Astrocyte (in vitro differentiated cells and primary cell): ENCODE data around the gene KDM4B. TPM values are rescaled to one million over a fixed set of nuclear protein-coding genes. Genes with fewer than 3 reads are reported as not detected.

ENCODE experiments used
- DNase-seq: peaks from one replicate; pipeline ENCODE4 v3.0.0-alpha.2; 2010; ENCODE audit warnings: low read depth
- FAIRE-seq: peaks from 2 replicates; lab custom pipeline; 2011; peaks lifted over from hg19 to GRCh38; lab: Jason Lieb, UNC
- H2AFZ ChIP-seq: 2 replicates; pipeline ENCODE4 v1.6.0; 2012; ENCODE audit warnings: low read depth, low read length, inconsistent platforms
- H3K27ac ChIP-seq: 2 replicates; pipeline ENCODE4 v1.5.1; 2011; ENCODE audit warnings: low read depth, low read length, inconsistent platforms
- H3K27me3 ChIP-seq: 2 replicates; pipeline ENCODE4 v1.6.0; 2011; ENCODE audit warnings: low read length, inconsistent platforms; ENCODE audit not compliant: insufficient read depth
- H3K36me3 ChIP-seq: 2 replicates; pipeline ENCODE4 v1.5.1; 2011; ENCODE audit warnings: low read length, inconsistent platforms; ENCODE audit not compliant: insufficient read depth
- H3K4me1 ChIP-seq: 2 replicates; pipeline ENCODE4 v1.5.1; 2011; ENCODE audit warnings: low read length, inconsistent platforms; ENCODE audit not compliant: insufficient read depth
- H3K4me2 ChIP-seq: 2 replicates; pipeline ENCODE4 v1.6.0; 2012; ENCODE audit warnings: low read length, inconsistent platforms
- H3K4me3 ChIP-seq: 2 replicates; pipeline ENCODE4 v1.5.1; 2011; ENCODE audit warnings: low read depth, mild to moderate bottlenecking, low read length, inconsistent platforms; ENCODE audit not compliant: insufficient read depth
- H3K79me2 ChIP-seq: 2 replicates; pipeline ENCODE4 v1.6.0; 2012; ENCODE audit warnings: mild to moderate bottlenecking, low read length, inconsistent platforms; ENCODE audit not compliant: insufficient read depth
- H3K9ac ChIP-seq: 2 replicates; pipeline ENCODE4 v1.6.0; 2012; ENCODE audit warnings: mild to moderate bottlenecking, low read length, inconsistent platforms
- H3K9me3 ChIP-seq: 2 replicates; pipeline ENCODE4 v1.5.1; 2012; ENCODE audit warnings: low read depth, mild to moderate bottlenecking, low read length, inconsistent platforms; ENCODE audit not compliant: insufficient read depth
- H4K20me1 ChIP-seq: 2 replicates; pipeline ENCODE4 v1.6.0; 2012; ENCODE audit warnings: low read length, inconsistent platforms; ENCODE audit not compliant: insufficient read depth
- H3K27ac Mint-ChIP-seq: one replicate; pipeline ENCODE4 v1.8.0; 2021; ENCODE audit warnings: mild to moderate bottlenecking, mixed read lengths; ENCODE audit not compliant: unreplicated experiment
- H3K27me3 Mint-ChIP-seq: one replicate; pipeline ENCODE4 v1.8.0; 2021; ENCODE audit warnings: low read depth, mixed read lengths; ENCODE audit not compliant: unreplicated experiment
- H3K36me3 Mint-ChIP-seq: one replicate; pipeline ENCODE4 v1.8.0; 2021; ENCODE audit warnings: low read depth, mixed read lengths; ENCODE audit not compliant: unreplicated experiment
- H3K4me1 Mint-ChIP-seq: one replicate; pipeline ENCODE4 v1.8.0; 2021; ENCODE audit warnings: low read depth, mixed read lengths; ENCODE audit not compliant: unreplicated experiment
- H3K4me3 Mint-ChIP-seq: one replicate; pipeline ENCODE4 v1.8.0; 2021; ENCODE audit warnings: mild to moderate bottlenecking, moderate library complexity, mixed read lengths; ENCODE audit not compliant: unreplicated experiment
- H3K9me3 Mint-ChIP-seq: one replicate; pipeline ENCODE4 v1.8.0; 2021; ENCODE audit warnings: mild to moderate bottlenecking, mixed read lengths; ENCODE audit not compliant: unreplicated experiment
- CTCF ChIP-seq: IDR thresholded peaks from 2 replicates; pipeline ENCODE4 v1.5.1; 2011; ENCODE audit warnings: low read depth, mild to moderate bottlenecking, inconsistent platforms, low read length, moderate library complexity; ENCODE audit not compliant: insufficient read depth
- EZH2 ChIP-seq: IDR thresholded peaks from 2 replicates; pipeline ENCODE4 v1.6.1; 2012; ENCODE audit warnings: mild to moderate bottlenecking, low read length, inconsistent platforms; ENCODE audit not compliant: insufficient read depth
- total RNA-seq: library from RNA; stranded (reverse); gene quantifications from 2 replicates; pipeline ENCODE4 v1.2.1, GENCODE V29; 2021

The KDM4B gene
- total RNA-seq, 1 donor from 2014 or later: 55.2 TPM

DNA sequence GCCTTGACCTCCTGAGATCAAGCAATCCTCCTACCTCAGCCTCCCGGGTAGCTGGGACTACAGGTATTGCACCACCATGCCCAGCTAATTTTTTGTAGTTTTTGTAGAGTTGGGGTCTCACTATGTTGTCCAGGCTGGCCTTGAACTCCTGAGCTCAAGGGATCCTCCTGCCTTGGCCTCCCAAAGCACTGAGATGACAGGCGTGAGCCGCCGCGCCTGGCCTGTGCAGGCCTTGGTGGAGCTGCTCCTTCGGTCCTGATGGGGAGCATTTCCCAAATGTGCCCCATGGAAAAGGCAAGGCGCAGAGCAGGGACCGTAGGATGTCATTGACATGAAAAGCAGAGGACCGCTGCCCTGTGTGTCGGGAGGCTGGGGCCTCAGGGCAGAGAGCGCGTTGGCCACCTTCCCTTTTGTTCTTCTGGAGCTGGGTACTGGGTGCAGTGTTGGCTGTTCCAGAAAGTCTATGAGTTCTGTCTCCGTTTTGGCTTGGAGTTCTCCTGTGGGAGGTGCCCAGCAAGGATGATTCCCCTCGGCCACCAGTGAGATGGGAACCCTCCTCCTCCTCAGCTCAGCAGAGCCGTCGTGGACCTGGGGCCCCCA, 128.5 kb downstream of the KDM4B start:
- Mint-ChIP-seq H3K4me3 (no peak overlapping the region), H3K4me1 (peaks cover 2% of the 10 kb centered on the region), H3K27me3 (no peaks in the 10 kb centered on the region), H3K9me3 (peaks cover 19% of the 10 kb centered on the region), H3K27ac (no peak overlapping the region), H3K36me3 (peaks cover 42% of the 10 kb centered on the region)
- no peak for FAIRE-seq
- Histone ChIP-seq H2AFZ (no peak overlapping the region), H3K9ac (no peak overlapping the region), H3K9me3 (peaks cover 14% of the 10 kb centered on the region), H3K27ac (no peak overlapping the region), H3K4me2 (no peak overlapping the region), H4K20me1 (peaks cover 38% of the 10 kb centered on the region), H3K36me3 (no peaks in the 10 kb centered on the region), H3K4me1 (no peaks in the 10 kb centered on the region), H3K4me3 (no peak overlapping the region), H3K27me3 (no peaks in the 10 kb centered on the region), H3K79me2 (peaks cover 3% of the 10 kb centered on the region)
- no peak for DNase-seq
- TF ChIP-seq CTCF: no peak
- TF ChIP-seq EZH2: no peak

DNA sequence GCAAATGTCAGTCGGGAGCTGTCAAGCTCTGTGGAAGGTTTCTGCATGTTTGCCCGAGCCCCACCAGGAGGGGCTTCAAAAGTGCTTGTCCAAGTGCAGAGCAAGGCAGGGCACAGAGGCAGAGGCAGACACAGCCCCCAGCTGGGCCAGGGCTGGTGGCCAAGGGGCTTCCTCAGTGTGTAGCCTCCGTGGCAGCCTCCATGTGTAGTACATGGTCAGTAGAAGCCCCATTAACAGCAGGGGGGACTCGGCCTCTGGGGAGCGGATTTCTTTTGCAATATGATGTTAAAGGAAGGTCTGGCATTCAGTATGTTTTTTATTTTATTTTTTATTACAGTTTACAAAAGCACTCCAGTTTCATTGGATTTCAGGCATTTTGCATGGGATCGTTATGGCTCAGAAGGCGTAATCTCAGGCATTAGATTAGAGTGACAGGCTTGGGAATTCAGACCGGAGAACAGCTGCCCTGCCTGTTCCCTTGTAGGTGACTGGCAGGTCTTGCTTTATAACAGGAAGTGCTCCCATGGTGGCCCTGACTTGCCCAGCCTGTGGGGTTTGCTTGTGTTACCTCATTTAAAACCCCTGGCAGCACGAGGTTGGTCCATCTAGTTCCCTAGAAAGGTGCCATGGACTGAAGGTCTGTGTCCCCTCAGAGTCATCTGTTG, 129.2 kb downstream of the KDM4B start:
- peaks cover 2% of the 10 kb centered on the region for H3K4me1 Mint-ChIP-seq
- no peak overlapping the region for H3K4me3 Mint-ChIP-seq
- no peak overlapping the region for H3K27ac ChIP-seq

More for the DNA sequence above, 129.2 kb downstream of the KDM4B start:
- H3K4me2 ChIP-seq: no peak overlapping the region
- Mint-ChIP-seq H3K27me3 (no peaks in the 10 kb centered on the region), H3K9me3 (peaks cover 19% of the 10 kb centered on the region), H3K27ac (no peak overlapping the region), H3K36me3 (peaks cover 42% of the 10 kb centered on the region)
- H2AFZ ChIP-seq: no peak overlapping the region
- FAIRE-seq: no peak
- no peaks in the 10 kb centered on the region for H3K36me3 ChIP-seq
- peaks cover 3% of the 10 kb centered on the region for H3K79me2 ChIP-seq
- H3K4me1 ChIP-seq: peaks cover 4% of the 10 kb centered on the region
- peaks cover 14% of the 10 kb centered on the region for H3K9me3 ChIP-seq
- no peaks in the 10 kb centered on the region for H3K27me3 ChIP-seq
- DNase-seq: no peak
- TF ChIP-seq CTCF: no peak
- no peak for TF ChIP-seq EZH2
- no peak overlapping the region for H3K9ac ChIP-seq
- H3K4me3 ChIP-seq: no peak overlapping the region
- H4K20me1 ChIP-seq: peaks cover 37% of the 10 kb centered on the region
